GM21381 (cell line): ENCODE measurements around the gene LRRIQ4.
A peak's percentile ranks its signal among the peaks of the same experiment; 100 is the strongest.

ENCODE experiments used
- ATAC-seq: cut with Tn5 transposase; IDR thresholded peaks from one replicate; pipeline ENCODE4 v1.9.1; 2021; ENCODE audit warnings: mild to moderate bottlenecking, moderate library complexity; ENCODE audit not compliant: unreplicated experiment

LRRIQ4 gene

DNA sequence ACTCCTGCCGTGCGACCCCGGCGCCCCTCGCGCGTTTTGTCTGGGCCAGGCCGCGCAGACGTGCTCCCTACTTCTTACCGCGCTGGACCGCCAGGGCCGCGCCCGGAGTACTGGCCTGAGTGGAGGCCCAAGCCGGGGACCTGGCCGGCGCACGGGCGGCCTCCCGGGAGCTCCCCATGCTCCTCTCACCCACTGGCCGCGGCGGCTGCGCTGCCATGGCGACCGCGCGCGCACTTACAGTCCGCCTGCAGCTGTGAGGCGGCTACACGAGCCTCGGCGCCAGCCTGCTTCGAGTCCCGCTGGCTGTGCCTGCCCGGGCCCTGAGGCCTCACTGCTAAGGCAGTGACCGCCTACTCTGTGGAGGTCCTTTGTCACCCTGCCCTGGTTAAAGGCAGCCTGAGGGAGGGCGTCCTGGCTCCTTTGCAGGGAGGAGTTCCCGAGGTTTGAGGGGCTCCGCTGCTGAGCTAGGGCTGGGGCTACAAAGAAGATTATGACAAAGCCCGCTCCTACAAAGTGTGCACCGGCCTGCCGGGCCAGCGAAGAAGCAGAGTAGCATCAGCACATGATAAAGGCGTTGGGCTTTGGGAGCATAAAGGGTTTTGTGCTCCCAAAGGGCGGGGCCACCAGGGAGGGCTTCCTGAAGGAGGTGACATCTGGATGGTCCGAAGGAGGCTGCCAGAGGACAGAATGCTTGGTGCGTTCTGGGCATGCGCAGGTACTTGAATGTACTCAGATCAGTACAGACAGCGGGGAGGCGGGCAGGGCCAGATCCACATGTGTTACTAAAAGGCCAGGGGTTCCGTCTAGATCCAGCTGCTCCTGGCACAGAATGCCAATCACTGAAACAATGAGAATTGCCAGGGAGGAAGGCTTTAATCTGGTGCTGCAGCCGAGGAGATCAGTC, at the start of gene LRRIQ4, which contains the start of gene LRRC34:
TSS of gene LRRIQ4 (plus strand) at position 539 of the 904 bp plus-strand sequence. CDS start 9,052 bp downstream, outside the sequence.
TSS of gene LRRC34 (minus strand) at position 573 of the 904 bp plus-strand sequence. CDS start at position 217, 356 bp downstream.
- ATAC-seq: peak; percentile 69

DNA sequence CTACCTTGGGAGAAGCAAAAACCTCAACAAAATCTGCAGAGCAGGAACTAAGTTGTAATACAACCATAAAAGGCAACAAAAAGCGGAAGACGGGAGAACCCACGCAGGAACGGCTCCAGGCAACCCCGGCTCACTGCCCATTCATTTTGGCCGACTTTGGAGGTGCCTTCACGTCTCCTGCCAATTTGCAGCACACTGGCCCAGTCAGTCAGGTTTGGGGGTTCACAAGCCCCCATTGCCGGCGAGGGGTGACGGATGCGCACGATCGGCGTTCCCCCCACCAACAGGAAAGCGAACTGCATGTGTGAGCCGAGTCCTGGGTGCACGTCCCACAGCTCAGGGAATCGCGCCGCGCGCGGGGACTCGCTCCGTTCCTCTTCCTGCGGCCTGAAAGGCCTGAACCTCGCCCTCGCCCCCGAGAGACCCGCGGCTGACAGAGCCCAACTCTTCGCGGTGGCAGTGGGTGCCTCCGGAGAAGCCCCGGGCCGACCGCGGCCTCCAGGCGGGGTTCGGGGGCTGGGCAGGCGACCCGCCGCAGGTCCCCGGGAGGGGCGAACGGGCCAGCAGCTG, 48.3 kb upstream of the LRRIQ4 start:
- ATAC-seq: peak; percentile 30

DNA sequence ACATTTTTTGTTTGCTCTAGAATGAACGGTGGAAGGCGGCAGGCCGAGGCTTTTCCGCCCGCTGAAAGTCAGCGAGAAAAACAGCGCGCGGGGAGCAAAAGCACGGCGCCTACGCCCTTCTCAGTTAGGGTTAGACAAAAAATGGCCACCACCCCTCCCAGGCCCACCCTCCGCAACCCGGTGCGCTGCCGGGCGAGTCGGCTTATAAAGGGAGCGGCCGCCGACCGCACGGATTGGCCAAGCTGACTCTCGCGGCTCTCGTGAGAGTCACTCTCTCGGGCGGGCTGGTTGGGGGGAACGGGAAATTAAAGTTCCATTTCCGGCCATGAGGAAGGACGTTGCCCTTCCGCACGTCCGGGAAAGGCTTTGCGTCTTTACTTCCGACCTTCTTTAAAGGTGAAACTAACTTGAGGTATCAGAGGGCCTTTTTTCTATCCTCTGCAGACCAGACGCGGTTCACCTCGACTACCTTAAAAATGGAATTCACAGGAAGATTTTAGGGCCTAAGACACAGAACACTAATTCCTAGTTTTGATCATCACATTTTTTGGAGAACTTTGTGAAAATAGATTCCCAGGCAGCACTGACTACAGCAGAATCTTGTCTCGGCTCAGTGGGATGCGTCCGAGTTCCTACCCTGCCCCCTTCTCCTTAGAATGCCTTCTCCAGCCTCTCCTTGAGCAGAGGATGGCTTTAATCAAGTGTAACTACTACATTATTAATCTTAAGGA, 47.6 kb upstream of the LRRIQ4 start, which contains the start of gene TERC:
TSS of gene TERC (minus strand) at position 179 of the 731 bp plus-strand sequence.
- peak; percentile 73 for ATAC-seq

DNA sequence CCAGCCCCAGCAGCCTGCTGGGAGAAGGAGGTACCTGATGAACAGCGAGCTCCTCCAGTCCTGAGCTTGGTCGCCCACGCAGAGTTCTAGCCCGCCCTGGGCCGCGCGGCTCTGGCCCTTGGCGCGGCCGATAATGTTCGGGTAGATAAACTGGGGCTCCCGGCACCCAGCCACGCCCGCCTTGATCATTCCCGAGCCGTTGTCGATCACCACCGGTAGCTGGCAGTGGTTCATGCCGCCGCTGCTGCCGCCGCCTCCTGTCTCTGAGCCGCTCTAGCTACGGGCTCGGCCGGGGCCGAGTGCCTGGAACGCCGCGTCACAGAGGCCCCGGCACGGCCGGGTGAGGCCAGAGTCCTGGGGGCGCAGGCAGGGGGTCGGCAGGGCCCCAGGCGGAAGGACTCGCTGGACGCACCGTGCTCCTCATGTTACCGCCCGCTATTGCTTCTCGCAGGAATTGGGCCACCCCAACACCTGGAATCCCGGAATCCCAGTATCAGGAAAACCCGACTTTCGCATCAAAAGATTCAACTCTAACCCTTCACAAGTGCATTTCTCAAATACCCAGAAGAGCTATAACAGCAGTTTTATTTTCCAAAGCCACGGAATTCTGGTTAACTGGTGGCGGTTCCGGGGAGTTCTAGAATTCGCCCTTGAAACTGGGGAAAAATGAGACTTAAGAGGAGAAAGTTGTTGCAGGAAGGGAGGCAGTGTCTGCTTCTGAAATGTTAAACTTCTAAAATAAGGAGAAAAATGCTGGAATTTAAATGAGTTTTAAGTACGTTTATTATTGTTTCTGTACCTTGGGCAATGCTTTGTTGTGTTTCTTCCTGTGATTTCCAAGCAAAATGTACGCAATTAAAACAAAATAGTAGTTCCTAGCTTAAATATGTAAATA, 43.1 kb upstream of the LRRIQ4 start, which contains the start of gene ACTRT3:
TSS of gene ACTRT3 (minus strand) at position 275 of the 895 bp plus-strand sequence. CDS start at position 234, 41 bp downstream.
- ATAC-seq: peak; percentile 23

DNA sequence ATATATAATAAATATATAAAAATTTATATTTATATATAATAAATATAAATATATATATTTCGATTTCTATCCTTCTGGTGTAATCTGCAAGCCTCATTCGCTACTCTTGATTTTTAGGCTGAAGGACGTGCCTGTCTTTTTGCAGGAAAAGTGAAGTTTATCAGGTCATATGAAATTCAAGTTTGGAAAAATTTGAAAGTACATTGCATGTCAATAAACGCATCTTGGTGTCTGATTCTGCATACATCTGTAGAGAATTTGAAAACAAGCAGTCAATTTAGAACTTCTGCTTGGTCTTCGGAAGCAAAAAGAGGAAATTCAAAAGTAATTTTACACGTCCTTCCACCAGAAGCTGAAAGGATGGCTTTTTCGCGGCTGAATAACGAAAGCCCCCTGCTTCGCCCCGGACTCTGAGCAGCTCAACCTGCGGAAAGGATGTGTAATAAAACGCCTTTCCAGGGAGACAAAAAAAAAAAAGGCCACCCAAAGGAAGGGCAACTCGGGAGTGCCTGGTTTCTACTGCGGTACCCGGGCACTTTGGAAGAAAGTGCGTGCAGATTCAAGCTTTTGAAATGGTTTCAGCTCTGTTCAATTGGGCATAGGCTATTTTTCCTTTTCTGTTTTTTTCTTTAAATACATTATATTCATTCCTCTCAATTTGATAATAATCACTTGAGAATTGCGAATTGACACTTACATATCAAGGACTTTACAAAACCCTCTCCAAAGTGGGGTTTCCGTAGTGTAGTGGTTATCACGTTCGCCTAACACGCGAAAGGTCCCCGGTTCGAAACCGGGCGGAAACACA, 41.0 kb upstream of the LRRIQ4 start:
- peak; percentile 13 for ATAC-seq

DNA sequence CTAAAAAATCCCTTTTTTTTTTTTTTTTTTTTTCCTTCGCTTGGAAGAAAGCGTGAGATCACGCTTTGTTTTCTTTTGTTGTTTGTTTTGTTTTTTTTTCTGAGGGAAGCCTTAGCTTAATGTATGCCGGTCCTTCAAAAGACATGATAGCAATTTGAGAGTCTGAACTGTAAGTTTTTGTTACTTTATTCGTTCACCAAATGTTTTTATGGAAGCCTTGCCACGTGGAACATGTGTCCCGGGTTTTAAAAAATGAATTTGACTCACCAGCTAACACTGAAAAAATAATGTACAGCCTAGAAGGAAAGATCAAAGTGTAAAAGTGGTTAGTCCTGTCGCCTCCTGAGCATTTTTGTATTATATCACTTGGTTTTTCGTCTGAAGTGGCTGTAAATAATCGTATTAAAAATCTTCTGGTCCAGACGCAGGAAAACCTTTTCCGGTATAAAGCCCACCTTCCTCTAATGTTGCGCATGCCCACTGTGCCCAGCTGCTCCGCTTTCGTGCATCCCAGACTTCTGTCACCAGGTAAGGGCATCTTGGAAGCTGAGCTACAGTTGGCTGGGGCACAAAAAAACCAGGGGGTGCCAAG, 40.3 kb upstream of the LRRIQ4 start:
- ATAC-seq: peak; percentile 21

DNA sequence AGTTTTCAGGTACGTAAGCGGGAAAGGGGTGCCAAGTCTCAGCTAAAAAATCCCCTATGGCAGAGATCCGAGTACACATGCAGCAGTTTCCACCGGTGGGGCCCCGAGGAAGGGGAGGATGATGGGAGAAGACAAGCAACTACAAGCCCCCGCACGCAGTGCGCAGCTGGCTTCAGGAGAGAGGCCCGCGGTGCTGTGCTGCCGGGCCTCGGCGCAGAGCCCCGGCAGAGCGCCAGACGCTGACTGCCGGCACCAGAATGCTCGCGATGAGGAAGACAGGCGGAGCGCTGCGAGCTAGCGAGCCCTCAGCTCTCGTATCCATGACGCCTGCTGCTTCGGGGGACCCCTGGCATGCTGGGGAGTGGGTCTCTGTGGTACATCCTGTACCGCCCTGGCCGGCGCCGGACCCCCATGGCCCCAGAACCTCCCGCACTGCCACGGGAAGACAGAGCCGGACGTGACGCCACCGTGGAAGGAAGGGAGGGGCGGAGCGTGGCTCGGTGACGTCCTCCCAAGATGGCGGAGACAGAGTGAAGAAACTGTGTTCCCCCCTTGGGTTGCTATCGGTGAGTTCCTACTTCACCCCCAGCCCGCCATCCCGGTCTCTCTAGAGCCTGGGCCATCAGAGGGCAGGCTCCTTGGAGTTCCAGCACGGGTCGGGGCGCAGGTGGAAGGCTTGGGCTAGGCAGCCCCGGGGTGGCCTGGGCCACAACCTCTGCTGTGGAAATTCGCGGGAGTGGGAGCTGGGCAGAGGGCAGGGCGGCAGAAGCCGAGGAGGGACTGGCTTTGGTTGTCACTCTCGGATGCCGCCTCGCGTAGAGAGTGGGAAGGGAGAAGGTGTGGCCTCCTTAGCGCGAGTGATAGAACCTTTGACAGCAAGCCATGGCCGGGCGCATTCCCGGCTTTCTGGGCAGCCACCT, 39.5 kb upstream of the LRRIQ4 start, which contains the start of gene MYNN:
TSS of gene MYNN (plus strand) at position 500 of the 920 bp plus-strand sequence. CDS start 900 bp downstream, outside the sequence.
- ATAC-seq: peak; percentile 82

DNA sequence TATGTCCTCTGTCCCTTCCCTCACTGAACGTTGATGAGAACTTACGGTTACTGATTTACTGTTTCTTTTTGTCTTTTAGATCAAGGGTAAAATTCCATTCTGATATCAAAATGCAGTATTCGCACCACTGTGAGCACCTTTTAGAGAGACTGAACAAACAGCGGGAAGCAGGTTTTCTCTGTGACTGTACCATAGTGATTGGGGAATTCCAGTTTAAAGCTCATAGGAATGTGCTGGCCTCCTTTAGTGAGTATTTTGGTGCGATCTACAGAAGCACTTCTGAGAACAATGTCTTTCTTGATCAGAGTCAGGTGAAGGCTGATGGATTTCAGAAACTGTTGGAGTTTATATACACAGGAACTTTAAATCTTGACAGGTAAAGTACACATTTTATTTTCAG, 38.5 kb upstream of the LRRIQ4 start:
- no peak for ATAC-seq

DNA sequence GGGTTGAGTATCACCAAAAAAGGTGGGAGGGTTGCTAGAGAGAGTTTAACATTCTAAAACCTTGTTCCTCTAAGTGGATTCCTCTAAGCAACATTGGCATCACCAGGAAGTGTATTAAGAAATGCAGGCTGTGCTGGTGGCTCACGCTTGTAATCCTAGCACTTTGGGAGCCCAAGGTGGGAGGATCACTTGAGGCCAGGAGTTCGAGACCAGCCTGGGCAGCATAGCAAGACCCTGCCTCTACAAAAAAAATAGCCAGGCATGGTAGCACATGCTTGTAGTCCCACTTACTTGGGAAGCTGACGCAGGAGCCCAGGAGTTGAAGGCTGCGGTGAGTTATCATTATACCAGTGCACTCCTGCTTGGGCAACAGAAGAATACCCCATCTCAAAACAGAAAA, 34.8 kb upstream of the LRRIQ4 start:
- no peak for ATAC-seq

DNA sequence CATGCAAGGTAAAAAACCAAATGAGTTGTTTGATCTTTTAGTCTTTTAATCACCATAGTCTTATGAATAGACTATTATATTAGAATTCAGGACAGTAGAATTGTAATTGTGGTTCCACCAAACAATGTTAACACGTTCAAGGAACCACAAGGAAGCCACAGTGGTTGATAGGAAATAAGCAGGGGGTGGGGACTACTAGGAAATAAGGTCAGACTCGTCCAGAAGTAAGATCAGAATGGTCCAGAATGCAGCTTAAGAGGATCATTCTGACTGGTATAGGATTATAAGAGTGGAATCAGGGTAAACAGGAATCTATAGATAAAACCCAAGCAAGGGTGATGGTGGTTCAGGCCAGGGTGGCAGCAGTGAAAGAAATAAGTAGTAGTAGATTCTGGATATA, 31.9 kb upstream of the LRRIQ4 start:
- ATAC-seq: no peak

DNA sequence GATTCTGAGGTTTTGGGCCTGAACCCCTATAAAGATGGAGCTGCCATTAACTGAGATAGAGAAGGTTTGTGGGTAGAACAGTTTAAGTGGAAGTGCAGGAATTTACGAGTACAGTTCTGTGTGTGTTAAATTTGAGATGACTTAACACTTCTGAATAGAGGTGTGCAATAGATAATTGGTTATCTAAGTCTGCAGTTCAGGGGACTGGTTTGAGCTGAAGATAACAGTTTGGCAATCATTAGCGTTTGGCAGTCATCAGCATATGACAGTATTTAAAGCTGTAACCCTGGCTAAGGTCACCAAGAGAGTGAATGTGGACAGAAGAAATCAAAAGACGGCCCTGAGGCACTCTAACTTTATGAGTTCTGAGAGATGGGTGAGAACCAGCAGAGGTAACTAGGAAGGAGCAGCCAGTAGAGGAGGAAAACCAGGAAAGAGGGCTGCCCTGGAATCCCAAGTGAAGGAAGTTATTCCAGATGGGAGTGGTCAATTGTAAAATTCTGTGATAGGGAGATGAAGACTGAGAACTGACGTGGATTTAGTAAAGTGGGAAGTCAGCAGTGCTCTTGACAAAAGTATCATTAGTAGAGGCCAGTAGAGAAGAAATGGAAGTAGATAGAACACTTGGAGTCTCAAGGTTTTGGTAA, 31.3 kb upstream of the LRRIQ4 start:
- no peak for ATAC-seq

DNA sequence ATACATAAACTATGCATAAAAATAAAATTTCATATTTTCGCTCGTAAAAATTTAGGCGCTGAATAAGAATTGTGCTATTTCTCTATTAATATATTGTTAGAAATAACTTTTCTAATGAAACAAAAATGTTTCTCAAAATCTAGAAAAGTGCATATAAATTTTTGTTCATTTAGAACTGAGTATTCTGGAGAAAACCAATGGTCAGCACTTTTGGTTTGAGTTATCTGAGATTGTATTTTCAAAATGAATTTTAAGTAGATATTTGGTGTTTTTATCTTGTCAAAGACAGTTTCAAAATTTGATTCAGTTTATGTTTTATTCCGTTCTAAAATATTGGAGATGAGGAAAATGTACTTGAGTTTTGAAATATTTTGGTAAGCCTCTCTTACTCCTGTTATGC, 25.6 kb upstream of the LRRIQ4 start:
- no peak for ATAC-seq

DNA sequence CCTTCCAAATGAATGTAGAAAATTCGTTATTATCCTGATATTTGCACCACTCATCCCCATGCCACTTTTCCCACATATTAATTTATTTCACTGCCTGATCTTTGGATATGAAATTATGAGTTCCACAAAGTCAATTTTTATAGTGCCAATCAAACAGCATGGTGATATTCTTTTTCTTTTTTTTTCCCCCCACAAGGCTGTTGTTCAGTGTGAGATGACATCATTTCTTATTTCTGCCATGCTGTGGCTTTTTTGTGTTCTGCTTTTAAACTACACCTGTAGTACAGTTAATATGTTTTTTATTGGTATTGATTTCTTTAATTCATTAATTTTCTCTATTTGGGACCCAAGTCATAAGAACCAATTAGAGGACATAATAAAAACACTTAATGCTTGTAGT, 24.9 kb upstream of the LRRIQ4 start:
- no peak for ATAC-seq

DNA sequence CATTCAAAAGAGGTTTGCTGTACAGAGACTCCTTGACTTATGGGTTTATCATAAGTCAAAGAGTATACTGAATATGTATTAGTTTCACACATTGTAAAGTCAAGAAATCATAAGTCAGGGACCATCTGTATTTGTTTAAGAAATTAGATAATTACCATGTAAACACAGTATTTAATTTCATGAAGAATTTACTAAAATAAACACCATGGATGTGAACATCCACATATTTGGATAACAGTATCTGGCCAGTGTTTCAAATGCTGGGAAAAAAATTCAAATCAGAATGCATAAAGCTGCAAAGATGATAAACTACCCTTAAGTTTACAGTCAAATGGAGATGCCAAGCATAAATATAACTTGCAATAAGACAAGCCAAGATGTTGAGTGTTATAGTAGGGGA, 22.5 kb upstream of the LRRIQ4 start:
- ATAC-seq: no peak

DNA sequence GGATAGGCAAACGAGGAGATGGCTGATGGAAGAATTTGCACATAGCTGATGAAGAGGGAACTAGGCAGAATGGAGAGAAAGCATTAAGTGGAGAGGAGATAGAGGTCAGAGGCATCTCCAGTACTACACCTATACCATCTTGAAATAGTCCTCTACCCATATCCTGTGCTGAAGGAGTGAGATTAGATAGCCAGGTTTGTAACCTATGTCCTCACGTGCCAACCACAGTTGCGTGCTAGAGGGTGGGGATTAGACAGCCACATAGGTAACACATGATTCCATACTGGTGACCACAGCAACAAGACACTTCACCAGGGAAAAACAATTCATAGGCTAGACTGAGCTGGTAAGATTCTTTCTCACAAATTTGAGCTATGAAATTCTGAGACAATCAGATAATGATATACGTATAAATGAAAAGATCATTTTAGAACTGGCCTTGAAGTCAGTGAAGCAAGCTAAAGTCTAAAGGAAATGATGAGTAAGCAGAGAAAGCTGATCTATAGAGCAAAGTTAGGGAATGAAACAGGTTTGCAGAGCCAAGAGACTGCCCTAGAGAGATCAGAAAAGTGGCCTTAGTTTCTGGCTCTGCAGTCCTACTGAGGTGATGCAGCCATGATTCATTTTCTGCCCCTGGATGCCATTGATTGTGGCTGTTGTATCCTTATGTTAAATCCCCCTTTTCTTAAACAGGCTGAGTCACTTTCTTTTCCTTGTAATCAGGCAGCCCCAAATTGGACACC, 21.8 kb upstream of the LRRIQ4 start:
- no peak for ATAC-seq

DNA sequence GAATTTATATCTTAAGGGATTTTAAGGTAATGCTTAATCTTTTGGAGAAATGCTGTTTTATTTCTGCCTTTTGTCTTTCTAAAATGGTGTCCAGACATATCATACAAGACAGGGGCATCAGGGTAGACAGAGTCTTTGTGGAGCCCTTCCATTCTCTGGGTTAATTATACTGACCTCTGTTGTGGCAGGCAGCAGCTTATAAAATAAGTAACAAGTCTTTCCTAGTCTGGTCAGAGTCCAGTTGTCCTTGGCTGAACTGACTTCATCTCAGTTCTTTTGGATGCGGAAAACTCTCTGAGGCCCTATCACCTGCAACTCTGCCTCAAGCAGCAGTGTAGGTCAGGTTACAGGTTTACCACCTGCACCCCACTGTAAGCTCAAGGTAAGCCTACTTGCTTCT, 20.3 kb upstream of the LRRIQ4 start:
- no peak for ATAC-seq

DNA sequence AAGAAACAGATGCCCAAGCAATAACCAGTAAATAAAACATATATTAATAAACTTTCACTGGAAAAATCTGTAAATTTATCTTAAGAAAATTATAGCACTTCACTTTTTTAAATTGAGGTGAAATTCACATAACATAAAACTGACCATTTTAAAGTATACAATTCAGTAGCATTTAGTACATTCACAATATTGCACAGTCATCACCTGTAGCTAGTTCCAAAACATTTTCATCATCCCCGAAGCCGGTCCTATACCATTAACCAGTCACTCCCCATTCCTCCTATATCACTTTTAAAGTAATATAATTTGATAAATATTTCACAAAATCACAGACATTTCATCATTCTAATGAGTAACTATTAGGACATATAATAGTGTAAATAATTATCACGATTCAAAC, 8.0 kb upstream of the LRRIQ4 start:
- no peak for ATAC-seq
